Stimulated activated memory B cell treated with anti-CD40 and anti-IgM and Interleukin-4, amounts not matched to agents 10 μg/mL and 1 μg/mL and 100 μg/mL, for 72 hours (primary cell): ENCODE data around the gene TARBP1.

Experiments
- ATAC-seq: fragments of 150-1000 bp; cut with Tn5 transposase; 2 replicates; pipeline ENCODE4 v1.10.0; 2021
- H3K27ac Mint-ChIP-seq: one replicate; pipeline ENCODE4 v1.8.0; 2022; ENCODE audit warnings: mild to moderate bottlenecking, mixed read lengths
- H3K27me3 Mint-ChIP-seq: one replicate; pipeline ENCODE4 v1.8.0; 2022; ENCODE audit warnings: mixed read lengths
- H3K36me3 Mint-ChIP-seq: one replicate; pipeline ENCODE4 v1.8.0; 2022; ENCODE audit warnings: mixed read lengths
- H3K4me1 Mint-ChIP-seq: one replicate; pipeline ENCODE4 v1.8.0; 2022; ENCODE audit warnings: mixed read lengths
- H3K4me3 Mint-ChIP-seq: one replicate; pipeline ENCODE4 v1.8.0; 2022; ENCODE audit warnings: mild to moderate bottlenecking, moderate library complexity, mixed read lengths
- H3K9me3 Mint-ChIP-seq: one replicate; pipeline ENCODE4 v1.8.0; 2022; ENCODE audit warnings: mixed read lengths

Gene TARBP1

DNA sequence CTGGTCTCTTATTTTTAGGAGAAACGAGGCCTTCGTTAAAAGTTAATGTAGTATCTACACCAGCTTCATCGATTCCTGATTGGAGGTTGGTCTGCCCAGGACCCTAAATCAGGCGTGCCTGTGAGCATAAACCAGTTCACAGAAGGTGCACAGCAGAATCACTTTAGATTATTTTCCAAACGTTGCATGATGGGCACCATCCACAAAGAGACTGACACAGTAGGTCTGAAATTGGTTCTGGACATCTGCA is 256 bp upstream of the TARBP1 start:
- Mint-ChIP-seq H3K4me1 (peaks cover 28% of the 10 kb centered on the region), H3K27me3 (no peaks in the 10 kb centered on the region), H3K36me3 (peaks cover 12% of the 10 kb centered on the region), H3K4me3 (peak overlapping the region; percentile 77), H3K27ac (peak overlapping the region; percentile 70), H3K9me3 (no peaks in the 10 kb centered on the region)
- ATAC-seq, result no peak

DNA sequence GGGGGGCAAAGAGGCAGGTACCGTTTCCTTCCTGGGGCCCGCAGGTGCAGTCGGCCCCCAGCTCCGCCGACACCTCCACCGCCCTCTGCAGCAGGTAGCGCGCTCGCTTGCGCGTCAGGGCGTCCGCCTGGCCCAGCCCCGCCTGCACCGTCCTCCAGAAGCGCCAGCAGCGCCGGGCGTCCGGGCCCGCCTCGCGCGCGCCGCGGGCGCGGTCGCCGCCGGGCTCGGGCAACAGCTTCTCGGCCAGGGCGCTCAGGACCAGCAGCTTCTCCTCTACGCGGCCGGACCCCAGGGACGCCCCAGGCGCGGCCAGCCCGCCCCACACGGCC is 863 bp downstream of the TARBP1 start:
- peaks cover 19% of the 10 kb centered on the region for H3K36me3 Mint-ChIP-seq
- H3K4me1 Mint-ChIP-seq, result peaks cover 40% of the 10 kb centered on the region
- peak overlapping the region; percentile 64 for H3K27ac Mint-ChIP-seq
- no peaks in the 10 kb centered on the region for H3K9me3 Mint-ChIP-seq
- peak; percentile 90 for ATAC-seq
- no peaks in the 10 kb centered on the region for H3K27me3 Mint-ChIP-seq
- H3K4me3 Mint-ChIP-seq, result peak overlapping the region; percentile 77

DNA sequence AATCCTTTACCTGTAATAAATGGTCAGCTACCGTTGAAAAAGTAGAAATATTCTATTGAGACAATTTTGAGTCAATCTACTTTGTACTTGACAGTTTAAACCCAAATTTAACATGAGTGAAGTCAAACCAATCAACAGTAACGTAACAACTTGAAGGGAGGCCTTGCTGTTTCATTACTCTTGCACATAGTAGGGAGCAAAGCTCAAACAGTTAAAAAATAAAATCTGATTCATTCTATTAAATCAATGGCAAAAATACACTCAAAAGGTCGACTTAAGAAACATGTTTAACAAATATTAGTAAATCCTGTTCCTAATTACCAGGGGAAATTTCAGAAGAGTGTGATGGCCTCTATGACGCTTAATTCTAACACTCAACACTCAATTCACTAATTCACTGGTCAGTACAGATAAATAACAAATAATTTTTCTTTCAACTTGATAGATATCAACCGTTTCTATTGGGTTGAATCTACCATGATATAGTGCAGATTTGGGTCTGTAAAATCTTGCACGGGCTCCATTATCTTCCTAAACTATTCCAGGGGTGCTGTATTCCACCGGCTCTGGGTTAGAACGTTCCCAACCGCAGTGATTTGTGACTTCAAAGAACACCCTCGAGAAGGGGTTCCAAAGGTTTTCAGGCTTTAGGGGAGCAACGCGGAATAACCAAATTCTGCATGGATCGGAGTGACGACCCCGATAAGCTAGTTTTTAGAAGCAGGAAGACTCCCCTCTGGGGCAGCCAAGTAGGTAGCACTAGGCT is 1.4 kb downstream of the TARBP1 start:
- Mint-ChIP-seq H3K4me1 (peaks cover 44% of the 10 kb centered on the region), H3K27me3 (no peaks in the 10 kb centered on the region), H3K36me3 (peaks cover 19% of the 10 kb centered on the region), H3K9me3 (no peaks in the 10 kb centered on the region), H3K27ac (peak overlapping the region; percentile 64), H3K4me3 (peak overlapping the region; percentile 77)
- no peak for ATAC-seq

GRCh38 chr1:234476172-234476571 is 2.8 kb downstream of the TARBP1 start:
- H3K27me3 Mint-ChIP-seq, result no peaks in the 10 kb centered on the region
- no peaks in the 10 kb centered on the region for H3K9me3 Mint-ChIP-seq
- ATAC-seq, result no peak
- peaks cover 44% of the 10 kb centered on the region for H3K4me1 Mint-ChIP-seq
- H3K4me3 Mint-ChIP-seq, result peak overlapping the region; percentile 74
- peaks cover 19% of the 10 kb centered on the region for H3K36me3 Mint-ChIP-seq
- H3K27ac Mint-ChIP-seq, result peak overlapping the region; percentile 1

GRCh38 chr1:234475167-234475793 is 3.7 kb downstream of the TARBP1 start:
- Mint-ChIP-seq H3K27me3 (no peaks in the 10 kb centered on the region), H3K36me3 (peaks cover 21% of the 10 kb centered on the region), H3K27ac (no peak overlapping the region), H3K9me3 (no peaks in the 10 kb centered on the region), H3K4me3 (no peak overlapping the region), H3K4me1 (peaks cover 44% of the 10 kb centered on the region)
- no peak for ATAC-seq

- H3K9me3 Mint-ChIP-seq, result no peaks in the 10 kb centered on the region
- H3K27ac Mint-ChIP-seq, result peak overlapping the region; percentile 30
- no peaks in the 10 kb centered on the region for H3K27me3 Mint-ChIP-seq
- no peak overlapping the region for H3K4me3 Mint-ChIP-seq
- H3K36me3 Mint-ChIP-seq, result peaks cover 30% of the 10 kb centered on the region
- ATAC-seq, result no peak
- peaks cover 41% of the 10 kb centered on the region for H3K4me1 Mint-ChIP-seq
These were observed 4.6 kb downstream of the TARBP1 start for GRCh38 chr1:234474375-234474774.

DNA sequence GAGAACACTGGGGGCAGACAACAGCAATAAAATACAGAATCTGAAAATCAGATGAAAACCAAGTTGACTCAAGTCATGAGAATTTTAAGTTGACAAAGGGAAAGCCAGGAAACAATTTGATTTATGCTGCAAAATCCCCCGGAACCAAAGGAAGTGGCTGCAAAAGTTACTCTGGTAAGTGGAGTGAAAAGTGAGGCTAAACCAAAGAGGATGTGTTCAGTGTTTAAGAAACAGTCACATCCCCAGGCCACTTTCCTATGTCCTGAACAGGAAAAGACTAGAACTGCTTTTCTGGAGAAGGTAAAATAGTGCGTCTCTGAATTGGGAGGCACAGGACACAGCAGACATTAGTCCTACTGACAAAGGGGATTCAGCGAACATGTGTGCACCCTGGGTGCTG is 5.9 kb downstream of the TARBP1 start:
- Mint-ChIP-seq H3K27me3 (no peaks in the 10 kb centered on the region), H3K4me1 (peaks cover 43% of the 10 kb centered on the region), H3K36me3 (peaks cover 38% of the 10 kb centered on the region), H3K4me3 (no peak overlapping the region), H3K9me3 (no peaks in the 10 kb centered on the region), H3K27ac (peak overlapping the region; percentile 30)
- no peak for ATAC-seq

DNA sequence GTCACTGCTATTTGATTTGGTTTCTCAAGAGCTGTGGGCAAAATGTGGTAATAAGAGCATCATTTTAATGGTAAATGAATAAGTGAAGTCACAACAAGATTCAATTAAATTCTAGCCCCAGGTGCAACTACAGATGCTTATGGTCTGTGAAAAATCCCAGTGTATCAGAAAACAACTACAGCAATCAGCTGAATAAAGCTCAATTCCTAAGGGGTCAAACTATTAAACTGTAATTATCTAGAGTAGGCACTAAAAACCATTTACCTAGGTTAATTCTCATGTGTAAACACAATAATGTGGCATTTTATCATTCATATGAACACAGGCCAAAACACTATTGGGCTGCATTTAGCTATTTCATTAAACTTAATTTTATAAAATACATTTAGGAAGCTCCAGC is 9.6 kb downstream of the TARBP1 start:
- H3K4me1 Mint-ChIP-seq, result peaks cover 22% of the 10 kb centered on the region
- no peaks in the 10 kb centered on the region for H3K9me3 Mint-ChIP-seq
- H3K4me3 Mint-ChIP-seq, result no peak overlapping the region
- ATAC-seq, result no peak
- no peak overlapping the region for H3K27ac Mint-ChIP-seq
- no peaks in the 10 kb centered on the region for H3K27me3 Mint-ChIP-seq
- peaks cover 55% of the 10 kb centered on the region for H3K36me3 Mint-ChIP-seq

DNA sequence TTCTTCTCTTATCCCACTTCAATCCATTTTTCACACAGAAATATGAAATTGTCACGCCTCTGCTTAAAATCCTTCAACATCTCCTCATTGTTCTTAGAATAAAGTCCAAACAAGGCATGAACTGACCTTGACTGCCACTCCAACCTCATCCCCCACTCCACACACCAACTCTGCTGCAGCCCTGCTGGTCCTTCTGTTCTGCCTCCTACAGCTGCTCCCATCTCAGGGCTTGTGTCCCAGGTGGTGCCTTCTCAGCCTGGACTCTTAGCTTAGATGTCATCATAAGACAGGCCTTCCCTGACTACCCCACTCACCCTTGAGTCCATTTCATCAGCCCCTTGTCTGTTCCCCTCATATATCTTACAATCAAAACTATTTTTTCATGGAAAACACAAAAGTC is 10.4 kb downstream of the TARBP1 start:
- no peak overlapping the region for H3K27ac Mint-ChIP-seq
- no peaks in the 10 kb centered on the region for H3K9me3 Mint-ChIP-seq
- no peak overlapping the region for H3K4me3 Mint-ChIP-seq
- peaks cover 14% of the 10 kb centered on the region for H3K4me1 Mint-ChIP-seq
- peaks cover 52% of the 10 kb centered on the region for H3K36me3 Mint-ChIP-seq
- no peak for ATAC-seq
- H3K27me3 Mint-ChIP-seq, result no peaks in the 10 kb centered on the region

DNA sequence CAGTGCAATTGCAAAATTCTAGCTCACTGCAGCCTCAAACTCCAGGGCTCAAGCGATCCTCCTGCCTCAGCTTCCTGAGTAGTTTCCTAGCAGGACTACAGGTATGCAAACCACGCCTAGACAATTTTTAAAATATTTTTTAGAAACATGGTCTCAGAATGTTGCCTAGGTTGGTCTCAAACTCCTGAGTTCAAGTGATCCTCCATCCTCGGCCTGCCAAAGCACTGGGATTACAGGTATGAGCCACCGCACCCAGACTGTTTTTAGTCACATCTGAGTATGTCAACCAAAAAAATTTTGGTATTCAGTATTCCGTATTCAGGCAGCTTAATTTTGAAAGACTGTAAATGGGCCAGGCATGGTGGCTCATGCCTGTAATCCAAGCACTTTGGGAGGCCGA is 11.2 kb downstream of the TARBP1 start:
- Mint-ChIP-seq H3K27ac (no peak overlapping the region), H3K4me1 (peaks cover 7% of the 10 kb centered on the region), H3K27me3 (no peaks in the 10 kb centered on the region), H3K9me3 (no peaks in the 10 kb centered on the region), H3K4me3 (no peak overlapping the region), H3K36me3 (peaks cover 54% of the 10 kb centered on the region)
- no peak for ATAC-seq

- Mint-ChIP-seq H3K27ac (no peak overlapping the region), H3K27me3 (no peaks in the 10 kb centered on the region), H3K9me3 (no peaks in the 10 kb centered on the region), H3K4me1 (peaks cover 6% of the 10 kb centered on the region), H3K36me3 (peaks cover 58% of the 10 kb centered on the region), H3K4me3 (no peak overlapping the region)
- ATAC-seq, result no peak
These were observed 12.0 kb downstream of the TARBP1 start for GRCh38 chr1:234466945-234467344.

GRCh38 chr1:234463749-234464148 is 15.2 kb downstream of the TARBP1 start:
- no peak overlapping the region for H3K4me3 Mint-ChIP-seq
- H3K27me3 Mint-ChIP-seq, result no peaks in the 10 kb centered on the region
- H3K27ac Mint-ChIP-seq, result no peak overlapping the region
- no peak for ATAC-seq
- H3K9me3 Mint-ChIP-seq, result no peaks in the 10 kb centered on the region
- peaks cover 62% of the 10 kb centered on the region for H3K36me3 Mint-ChIP-seq
- peaks cover 5% of the 10 kb centered on the region for H3K4me1 Mint-ChIP-seq

- Mint-ChIP-seq H3K27me3 (no peaks in the 10 kb centered on the region), H3K4me1 (no peaks in the 10 kb centered on the region), H3K9me3 (no peaks in the 10 kb centered on the region), H3K36me3 (peaks cover 52% of the 10 kb centered on the region), H3K27ac (no peak overlapping the region), H3K4me3 (no peak overlapping the region)
- no peak for ATAC-seq
These were observed 18.3 kb downstream of the TARBP1 start for GRCh38 chr1:234460652-234461051.

DNA sequence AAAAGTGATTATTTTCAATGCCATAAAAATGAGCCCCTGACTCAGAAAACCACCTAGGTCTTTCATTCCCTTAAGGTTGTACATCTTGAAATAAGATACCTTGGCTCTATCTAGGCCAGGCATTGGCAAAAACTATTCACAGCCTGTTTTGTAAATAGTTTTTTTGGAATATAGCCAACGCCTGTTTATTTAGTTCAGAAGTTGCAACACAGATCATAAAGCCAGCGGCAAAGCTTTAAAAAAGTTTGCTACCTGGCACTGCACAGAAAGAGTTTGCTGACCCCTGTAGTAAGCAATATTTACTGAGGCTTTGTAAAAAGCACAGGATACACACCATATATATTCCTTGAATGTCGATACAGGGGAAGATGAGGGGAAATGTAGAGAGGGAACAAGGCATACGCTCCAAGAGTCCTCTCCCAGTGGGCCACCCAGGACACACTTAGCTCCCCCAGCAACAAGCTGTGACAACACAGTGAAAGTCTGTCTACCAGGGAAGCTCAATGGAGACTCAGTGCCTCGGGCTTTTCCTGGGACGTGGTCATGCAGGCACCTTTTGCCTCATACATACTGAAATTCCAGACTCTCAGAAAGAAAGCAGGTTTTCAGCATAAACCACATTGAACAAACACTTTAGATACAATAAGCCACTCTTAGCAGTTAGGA is 20.5 kb downstream of the TARBP1 start:
- no peaks in the 10 kb centered on the region for H3K27me3 Mint-ChIP-seq
- peaks cover 52% of the 10 kb centered on the region for H3K36me3 Mint-ChIP-seq
- no peak overlapping the region for H3K4me3 Mint-ChIP-seq
- no peaks in the 10 kb centered on the region for H3K4me1 Mint-ChIP-seq
- H3K27ac Mint-ChIP-seq, result no peak overlapping the region
- H3K9me3 Mint-ChIP-seq, result no peaks in the 10 kb centered on the region
- no peak for ATAC-seq

GRCh38 chr1:234454926-234455325 is 24.1 kb downstream of the TARBP1 start:
- H3K27me3 Mint-ChIP-seq, result no peaks in the 10 kb centered on the region
- no peak overlapping the region for H3K4me3 Mint-ChIP-seq
- no peak for ATAC-seq
- peaks cover 6% of the 10 kb centered on the region for H3K4me1 Mint-ChIP-seq
- H3K36me3 Mint-ChIP-seq, result peaks cover 41% of the 10 kb centered on the region
- H3K9me3 Mint-ChIP-seq, result no peaks in the 10 kb centered on the region
- H3K27ac Mint-ChIP-seq, result no peak overlapping the region

DNA sequence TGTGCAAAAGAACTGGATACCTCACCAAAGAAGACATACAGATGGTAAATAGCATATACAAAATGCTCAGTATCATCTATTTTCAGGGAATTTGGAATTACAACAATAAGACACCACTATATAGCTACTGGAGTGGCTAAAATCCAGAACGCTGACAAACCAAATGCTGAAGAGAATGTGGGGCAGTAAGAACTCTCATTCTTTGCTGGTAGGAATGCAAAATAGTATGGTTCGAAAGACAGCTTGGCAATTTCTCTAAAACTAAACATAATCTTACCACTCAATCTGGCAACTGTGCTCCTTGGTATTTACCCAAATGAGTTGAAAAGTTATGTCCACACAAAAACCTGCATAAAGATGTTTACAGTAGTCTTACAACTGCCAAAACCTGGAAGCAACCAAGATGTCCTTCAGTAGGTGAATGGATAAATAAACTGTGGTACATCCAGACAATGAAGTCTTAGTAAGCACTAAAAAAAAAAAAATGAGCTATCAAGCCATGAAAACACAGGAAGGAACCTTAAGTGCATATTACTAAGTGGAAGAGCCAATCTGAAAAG is 26.5 kb downstream of the TARBP1 start:
- Mint-ChIP-seq H3K9me3 (no peaks in the 10 kb centered on the region), H3K36me3 (peaks cover 61% of the 10 kb centered on the region), H3K27ac (no peak overlapping the region), H3K4me3 (no peak overlapping the region), H3K27me3 (no peaks in the 10 kb centered on the region), H3K4me1 (peaks cover 6% of the 10 kb centered on the region)
- ATAC-seq, result no peak
